RWPE2 (cell line): ENCODE results near the gene ANXA6.

Experiments
- ATAC-seq: fragments of 200-7000 bp; cut with Tn5 transposase; 3 replicates; pipeline ENCODE4 v1.9.1; 2021; ENCODE audit warnings: low read depth
- DNase-seq: peaks from one replicate; pipeline ENCODE4 v3.0.0-alpha.2; 2020; ENCODE audit warnings: low spot score
- H3K27ac ChIP-seq: fragments of 450-650 bp; 2 replicates; pipeline ENCODE4 v1.5.1; 2017; ENCODE audit warnings: mild to moderate bottlenecking; ENCODE audit not compliant: poor library complexity, severe bottlenecking
- H3K27me3 ChIP-seq: fragments of 250-450 bp; sonication (Bioruptor Pico); 2 replicates; pipeline ENCODE4 v1.5.1; 2021; ENCODE audit warnings: mild to moderate bottlenecking, moderate library complexity; ENCODE audit not compliant: insufficient read depth, poor library complexity, severe bottlenecking
- H3K36me3 ChIP-seq: fragments of 250-450 bp; sonication (Bioruptor Pico); 2 replicates; pipeline ENCODE4 v1.5.1; 2020; ENCODE audit warnings: low read depth, mild to moderate bottlenecking, moderate library complexity
- H3K4me1 ChIP-seq: fragments of 250-450 bp; sonication (Bioruptor Pico); 2 replicates; pipeline ENCODE4 v1.5.1; 2021; ENCODE audit warnings: mild to moderate bottlenecking, moderate library complexity; ENCODE audit not compliant: insufficient read depth, poor library complexity, severe bottlenecking
- H3K4me3 ChIP-seq: fragments of 250-450 bp; sonication (Bioruptor Pico); 2 replicates; pipeline ENCODE4 v1.5.1; 2021; ENCODE audit warnings: mild to moderate bottlenecking, moderate library complexity; ENCODE audit not compliant: severe bottlenecking
- H3K9me3 ChIP-seq: fragments of 250-450 bp; sonication (Bioruptor Pico); 2 replicates; pipeline ENCODE4 v1.5.1; 2021; ENCODE audit warnings: mild to moderate bottlenecking, moderate library complexity; ENCODE audit not compliant: severe bottlenecking
- TF ChIP-seq, protein P1 (sequence below): fragments of 450-650 bp; IDR thresholded peaks from one replicate; pipeline ENCODE4 v1.5.1; 2017; ENCODE audit warnings: mild to moderate bottlenecking, moderate library complexity; ENCODE audit not compliant: poor library complexity, severe bottlenecking

The ANXA6 gene

DNA sequence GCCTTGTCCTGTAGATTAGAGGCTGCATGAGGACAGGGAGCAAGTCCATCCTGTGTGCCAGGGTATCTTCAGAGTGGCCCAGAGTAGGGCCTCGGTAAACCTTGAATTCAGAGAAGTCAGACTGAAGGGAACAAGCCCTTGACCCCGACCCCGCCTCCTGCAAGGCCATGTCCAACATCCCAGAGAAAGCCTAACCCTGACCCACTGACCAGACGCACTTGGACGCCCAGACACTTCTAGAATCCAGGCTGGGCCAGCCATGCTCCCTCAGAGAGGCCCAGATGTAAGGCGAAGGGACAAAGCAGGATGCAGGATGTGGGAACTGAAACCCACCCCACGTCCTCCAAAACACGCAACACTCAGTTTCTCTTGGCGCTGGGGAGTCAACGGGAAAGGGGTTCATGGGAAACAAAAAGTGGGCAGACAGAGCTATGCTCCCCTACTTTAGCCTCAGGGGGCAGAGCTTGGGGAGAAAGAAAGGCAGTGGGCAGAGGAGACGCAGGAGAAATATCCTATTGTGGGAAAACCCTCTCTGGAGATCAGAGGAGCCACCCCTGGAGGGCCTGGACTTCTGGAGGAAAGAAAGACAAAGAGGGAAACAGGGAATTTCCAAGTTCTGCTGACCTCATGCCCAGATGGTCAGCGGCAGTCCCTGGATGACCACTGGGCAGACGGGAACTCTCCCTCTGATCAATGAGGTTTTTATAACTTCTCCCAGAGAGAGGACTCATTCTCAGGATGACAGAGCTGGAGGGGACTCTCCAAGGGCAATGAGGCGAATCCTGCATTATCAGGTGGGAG is 89.7 kb downstream of the ANXA6 start:
- peaks cover 13% of the 10 kb centered on the region for H3K4me1 ChIP-seq
- no peak overlapping the region for H3K27ac ChIP-seq
- no peak for ATAC-seq
- H3K36me3 ChIP-seq: peaks cover 64% of the 10 kb centered on the region
- H3K9me3 ChIP-seq: no peaks in the 10 kb centered on the region
- DNase-seq: no peak
- TF ChIP-seq, protein P1, sequence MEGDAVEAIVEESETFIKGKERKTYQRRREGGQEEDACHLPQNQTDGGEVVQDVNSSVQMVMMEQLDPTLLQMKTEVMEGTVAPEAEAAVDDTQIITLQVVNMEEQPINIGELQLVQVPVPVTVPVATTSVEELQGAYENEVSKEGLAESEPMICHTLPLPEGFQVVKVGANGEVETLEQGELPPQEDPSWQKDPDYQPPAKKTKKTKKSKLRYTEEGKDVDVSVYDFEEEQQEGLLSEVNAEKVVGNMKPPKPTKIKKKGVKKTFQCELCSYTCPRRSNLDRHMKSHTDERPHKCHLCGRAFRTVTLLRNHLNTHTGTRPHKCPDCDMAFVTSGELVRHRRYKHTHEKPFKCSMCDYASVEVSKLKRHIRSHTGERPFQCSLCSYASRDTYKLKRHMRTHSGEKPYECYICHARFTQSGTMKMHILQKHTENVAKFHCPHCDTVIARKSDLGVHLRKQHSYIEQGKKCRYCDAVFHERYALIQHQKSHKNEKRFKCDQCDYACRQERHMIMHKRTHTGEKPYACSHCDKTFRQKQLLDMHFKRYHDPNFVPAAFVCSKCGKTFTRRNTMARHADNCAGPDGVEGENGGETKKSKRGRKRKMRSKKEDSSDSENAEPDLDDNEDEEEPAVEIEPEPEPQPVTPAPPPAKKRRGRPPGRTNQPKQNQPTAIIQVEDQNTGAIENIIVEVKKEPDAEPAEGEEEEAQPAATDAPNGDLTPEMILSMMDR: no peak
- no peaks in the 10 kb centered on the region for H3K27me3 ChIP-seq
- H3K4me3 ChIP-seq: no peak overlapping the region

DNA sequence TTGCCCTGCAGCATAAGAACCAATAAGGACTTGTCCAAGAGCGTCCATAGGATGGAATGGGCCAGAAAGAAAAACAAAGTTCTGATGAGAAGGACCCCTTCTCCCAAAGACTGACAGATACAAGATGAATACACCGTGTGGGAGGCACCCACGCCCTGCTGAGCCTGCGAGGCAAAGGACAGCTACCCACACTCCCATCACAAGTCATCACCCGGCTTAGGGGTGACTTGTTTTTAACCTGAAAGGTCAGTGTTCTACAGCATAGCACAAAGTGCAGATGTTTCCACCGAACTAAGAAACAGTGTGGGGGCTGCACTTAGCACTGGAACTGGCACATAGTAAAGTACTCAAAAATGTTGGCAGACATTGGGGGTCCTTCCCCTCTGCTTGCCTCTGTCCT is 90.7 kb downstream of the ANXA6 start:
- Histone ChIP-seq H3K4me3 (no peak overlapping the region), H3K4me1 (peaks cover 6% of the 10 kb centered on the region), H3K27me3 (no peaks in the 10 kb centered on the region), H3K9me3 (no peaks in the 10 kb centered on the region), H3K36me3 (peaks cover 70% of the 10 kb centered on the region), H3K27ac (no peak overlapping the region)
- TF ChIP-seq, protein P1: no peak
- DNase-seq: no peak
- no peak for ATAC-seq

DNA sequence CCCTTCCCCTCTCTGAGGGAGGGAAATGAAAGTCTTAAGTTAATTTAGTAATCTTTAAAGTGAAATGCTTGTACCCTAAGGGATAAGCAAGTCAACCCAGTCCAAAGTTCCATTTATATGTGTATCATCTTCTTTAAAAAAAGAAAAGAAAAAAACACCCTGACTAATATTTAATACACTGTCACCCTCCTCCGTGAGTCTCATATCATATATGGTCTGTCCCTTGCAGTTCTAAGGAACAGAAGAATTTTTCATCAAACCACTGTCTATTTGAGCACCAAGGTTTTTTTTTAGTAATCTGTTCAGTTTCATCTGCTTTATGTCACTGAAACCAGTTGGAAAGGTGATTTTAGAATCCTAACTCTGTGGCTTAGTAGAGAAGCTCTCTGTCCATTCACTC is 92.0 kb downstream of the ANXA6 start:
- Histone ChIP-seq H3K27ac (no peak overlapping the region), H3K36me3 (peaks cover 70% of the 10 kb centered on the region), H3K9me3 (no peaks in the 10 kb centered on the region), H3K27me3 (no peaks in the 10 kb centered on the region), H3K4me1 (peaks cover 5% of the 10 kb centered on the region), H3K4me3 (no peak overlapping the region)
- TF ChIP-seq, protein P1: no peak
- DNase-seq (no peak), ATAC-seq (no peak)

DNA sequence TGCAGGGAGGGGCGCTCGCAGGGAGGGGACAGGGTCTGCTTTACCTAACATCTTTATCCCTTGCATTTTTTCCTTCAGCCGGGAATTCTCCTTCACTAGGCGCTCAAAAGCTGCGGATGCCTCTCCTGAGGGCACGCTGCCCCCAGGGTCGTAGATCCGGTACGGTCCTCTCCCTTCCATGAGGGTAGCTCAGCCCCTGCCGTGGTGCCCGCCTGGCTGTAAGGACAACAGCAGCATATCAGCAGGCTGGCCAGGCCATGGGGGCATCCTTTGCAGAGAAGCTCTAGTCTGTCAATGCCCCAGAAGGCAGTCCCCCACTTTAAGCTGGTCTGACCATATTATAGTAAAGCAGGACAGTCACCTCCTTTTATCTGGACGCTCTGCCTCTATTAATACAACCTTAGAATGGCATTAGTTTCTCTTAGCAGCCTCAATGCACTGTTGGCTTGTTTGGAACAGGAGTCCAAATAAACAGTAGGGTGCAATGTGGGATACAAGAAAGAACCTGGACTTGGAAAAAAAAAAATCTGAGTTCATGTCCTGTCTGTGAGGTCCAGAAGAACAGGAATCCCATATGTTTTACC is 92.6 kb downstream of the ANXA6 start:
- no peaks in the 10 kb centered on the region for H3K9me3 ChIP-seq
- DNase-seq: no peak
- no peak overlapping the region for H3K27ac ChIP-seq
- H3K36me3 ChIP-seq: peaks cover 70% of the 10 kb centered on the region
- no peak for ATAC-seq
- H3K4me1 ChIP-seq: peaks cover 5% of the 10 kb centered on the region
- TF ChIP-seq, protein P1: no peak
- no peak overlapping the region for H3K4me3 ChIP-seq
- no peaks in the 10 kb centered on the region for H3K27me3 ChIP-seq
